BJ (cell line): Measurements from ENCODE around the gene RNF26. TPM values are rescaled to one million over a fixed set of nuclear protein-coding genes. Genes with fewer than 3 reads are reported as not detected.

ENCODE experiments used
- CTCF ChIA-PET: fragments of 350-600 bp; formaldehyde crosslinking; extraction: SDS; loops from one replicate; lab custom pipeline; 2021; ENCODE audit warnings: antibody characterized with exemption, inconsistent platforms; lab: Yijun Ruan, JAX
- POLR2A ChIA-PET: fragments of 300-600 bp; sonication (Branson Sonifier 250); formaldehyde crosslinking; extraction: SDS; loops from one replicate; lab custom pipeline; 2021; ENCODE audit warnings: antibody characterized with exemption; lab: Charles Lee
- DNase-seq: peaks from one replicate; pipeline ENCODE4 v3.0.0-alpha.2; 2011; ENCODE audit warnings: low read depth
- H3K27me3 ChIP-seq: 2 replicates; pipeline ENCODE4 v1.6.0; 2011; ENCODE audit warnings: low read length; ENCODE audit not compliant: control insufficient read depth, insufficient read depth
- H3K36me3 ChIP-seq: 2 replicates; pipeline ENCODE4 v1.5.1; 2011; ENCODE audit warnings: low read length; ENCODE audit not compliant: control insufficient read depth, insufficient read depth
- H3K4me3 ChIP-seq: 2 replicates; pipeline ENCODE4 v1.5.1; 2011; ENCODE audit warnings: low read depth, mild to moderate bottlenecking, control low read depth, low read length
- CTCF ChIP-seq: IDR thresholded peaks from 2 replicates; pipeline ENCODE4 v1.5.1; 2011; ENCODE audit warnings: low read depth, mild to moderate bottlenecking, control low read depth, inconsistent platforms, low read length, moderate library complexity; ENCODE audit not compliant: insufficient read depth
- polyA plus RNA-seq: library from polyadenylated mRNA; depleted of rRNA; stranded (reverse); fragments of >200 nt; gene quantifications from 2 replicates; pipeline ENCODE4 v1.2.3, GENCODE V29; 2011

Gene RNF26
- polyA plus RNA-seq, 1 experiment: 65.1 TPM

GRCh38 chr11:119315131-119316015, 19.0 kb upstream of the RNF26 start:
- POLR2A ChIA-PET: no interaction called here
- peaks cover 2% of the 10 kb centered on the region for H3K27me3 ChIP-seq
- H3K4me3 ChIP-seq: peak overlapping the region; percentile 48; the same call in 1 of the 2 replicates
- no peak for DNase-seq
- TF ChIP-seq CTCF: no peak; the same call in 1 of the 2 replicates
- no peaks in the 10 kb centered on the region for H3K36me3 ChIP-seq
- CTCF ChIA-PET: interaction anchor here (1.3 to 2.5 kb wide), 5 partner anchors 8 to 158 kb away, joined by 3 to 10 read pairs (median 5); no protein-coding TSS in a partner anchor

GRCh38 chr11:119316016-119316728, 18.2 kb upstream of the RNF26 start:
- no peak for DNase-seq
- TF ChIP-seq CTCF: no peak

GRCh38 chr11:119316729-119317591, 17.4 kb upstream of the RNF26 start, which contains the start of gene MCAM:
Gene MCAM, minus strand, starts transcription at chr11:119317130. Its CDS starts 29 bp downstream, at chr11:119317101.
- no peak for TF ChIP-seq CTCF
- Histone ChIP-seq H3K4me3 (peak within 1 kb of the TSS; percentile 48), H3K27me3 (peaks cover 2% of the 10 kb centered on the region), H3K36me3 (no peaks in the 10 kb centered on the region)
- ChIA-PET POLR2A (interaction anchor here (0.6 kb wide), 1 partner anchor 13 kb away, joined by 3 read pairs; no protein-coding TSS in a partner anchor), CTCF (interaction anchor here (0.8 to 2.4 kb wide), 5 partner anchors 10 to 158 kb away, joined by 3 to 8 read pairs (median 4); no protein-coding TSS in a partner anchor)
- no peak for DNase-seq

More at GRCh38 chr11:119316016-119316728, 18.2 kb upstream of the RNF26 start:
- peaks cover 2% of the 10 kb centered on the region for H3K27me3 ChIP-seq
- ChIA-PET POLR2A (interaction anchor here (0.6 kb wide), 1 partner anchor 13 kb away, joined by 3 read pairs; no protein-coding TSS in a partner anchor), CTCF (interaction anchor here (0.8 to 2.4 kb wide), 5 partner anchors 10 to 159 kb away, joined by 3 to 8 read pairs (median 4); no protein-coding TSS in a partner anchor)
- peak overlapping the region; percentile 48 for H3K4me3 ChIP-seq
- H3K36me3 ChIP-seq: no peaks in the 10 kb centered on the region

- DNase-seq: no peak
- no peak for TF ChIP-seq CTCF
- no peak overlapping the region for H3K4me3 ChIP-seq
- peaks cover 2% of the 10 kb centered on the region for H3K27me3 ChIP-seq
- ChIA-PET POLR2A (no interaction called here), CTCF (interaction anchor here (0.9 to 2.4 kb wide), 4 partner anchors 20 to 173 kb away, joined by 3 to 8 read pairs (median 4); no protein-coding TSS in a partner anchor)
- H3K36me3 ChIP-seq: no peaks in the 10 kb centered on the region
Observed at GRCh38 chr11:119317592-119318239, 16.6 kb upstream of the RNF26 start.
